Endothelial cell of umbilical vein (primary cell): Measurements from ENCODE around the gene SAV1. TPM values are rescaled to one million over a fixed set of nuclear protein-coding genes. Genes with fewer than 3 reads are reported as not detected.

Experiments
- BruUV-seq: library from RNA; stranded (reverse); fragments of 400-500 nt; replicated peaks from 2 replicates; lab custom pipeline; 2021; lab: Mats Ljungman, UMichigan
- CTCF ChIA-PET: fragments of 300-600, 350-600 bp; sonication (Branson Sonifier 250); formaldehyde crosslinking; loops from one replicate; lab custom pipeline; 2021; ENCODE audit warnings: antibody characterized with exemption, inconsistent platforms; lab: Charles Lee
- POLR2A ChIA-PET: fragments of 300-600, 350-600 bp; sonication (Branson Sonifier 250); formaldehyde crosslinking; loops from one replicate; lab custom pipeline; 2021; ENCODE audit warnings: antibody characterized with exemption, inconsistent platforms; lab: Charles Lee
- DNase-seq: peaks from one replicate; pipeline ENCODE4 v3.0.0-alpha.2; 2011; ENCODE audit warnings: low read depth, low spot score
- FAIRE-seq: peaks from 2 replicates; lab custom pipeline; 2011; peaks lifted over from hg19 to GRCh38; lab: Jason Lieb, UNC
- H2AFZ ChIP-seq: 2 replicates; pipeline ENCODE4 v1.6.0; 2012; ENCODE audit warnings: low read depth, low read length, control low read depth, inconsistent platforms
- H3K27ac ChIP-seq: 2 replicates; pipeline ENCODE4 v1.5.1; 2011; ENCODE audit warnings: low read depth, mild to moderate bottlenecking, control low read depth, low read length, moderate library complexity; ENCODE audit not compliant: insufficient read depth
- H3K27me3 ChIP-seq, 2 experiments: 2 replicates each; pipeline versions ENCODE4 v1.6.0 to v1.6.1; 2011; ENCODE audit warnings: low read length in 2 of 2, mixed read lengths in 1 of 2; ENCODE audit not compliant: control insufficient read depth in 2 of 2, insufficient read depth in 2 of 2
- H3K36me3 ChIP-seq, 2 experiments: 2 replicates in 1 of 2; 3 replicates in 1 of 2; pipeline ENCODE4 v1.5.1; 2011; ENCODE audit warnings: low read length in 2 of 2, mild to moderate bottlenecking in 1 of 2, moderate library complexity in 1 of 2; ENCODE audit not compliant: control insufficient read depth in 2 of 2, insufficient read depth in 2 of 2; ENCODE audit errors: extremely low read depth in 1 of 2
- H3K4me1 ChIP-seq: 3 replicates; pipeline ENCODE4 v1.5.1; 2011; ENCODE audit warnings: mild to moderate bottlenecking, low read length; ENCODE audit not compliant: control insufficient read depth, insufficient read depth; ENCODE audit errors: extremely low read depth
- H3K4me2 ChIP-seq: 2 replicates; pipeline ENCODE4 v1.6.1; 2011; ENCODE audit warnings: low read length, control low read depth, mixed read lengths; ENCODE audit not compliant: insufficient read depth
- H3K4me3 ChIP-seq, 3 experiments: fragments of 200-600 bp in 1 of 3; sonication (generic), shearing (Covaris generic) in 1 of 3; replicated peaks in 1 of 3; 2 replicates each; pipeline ENCODE4 v1.5.1; 2011 to 2016; ENCODE audit warnings: control low read depth in 3 of 3, low read length in 3 of 3, mild to moderate bottlenecking in 2 of 3, inconsistent platforms in 1 of 3, low read depth in 1 of 3, moderate library complexity in 1 of 3; ENCODE audit not compliant: insufficient read depth in 1 of 3
- H3K79me2 ChIP-seq: 2 replicates; pipeline ENCODE4 v1.6.0; 2012; ENCODE audit warnings: low read length, inconsistent platforms; ENCODE audit not compliant: control insufficient read depth, insufficient read depth
- H3K9ac ChIP-seq: replicated peaks from 2 replicates; pipeline ENCODE3; 2011; ENCODE audit warnings: low read length, control low read depth; ENCODE audit not compliant: insufficient read depth; ENCODE audit errors: extremely low read depth
- H3K9me1 ChIP-seq: replicated peaks from 3 replicates; pipeline ENCODE4 v1.6.0; 2011; ENCODE audit warnings: mild to moderate bottlenecking, low read length; ENCODE audit not compliant: control insufficient read depth, insufficient read depth; ENCODE audit errors: extremely low read depth
- H3K9me3 ChIP-seq: replicated peaks from 2 replicates; pipeline ENCODE4 v1.5.1; 2012; ENCODE audit warnings: low read length, inconsistent platforms; ENCODE audit not compliant: control insufficient read depth, insufficient read depth
- H4K20me1 ChIP-seq: replicated peaks from 2 replicates; pipeline ENCODE3; 2011; ENCODE audit warnings: mild to moderate bottlenecking, low read length; ENCODE audit not compliant: control insufficient read depth, insufficient read depth; ENCODE audit errors: extremely low read depth
- CTCF ChIP-seq, 2 donors: IDR thresholded peaks; 1 replicate in 1 of 2; 2 replicates in 1 of 2; pipeline ENCODE4 v1.5.1; 2011; ENCODE audit warnings: low read length in 2 of 2, mild to moderate bottlenecking in 2 of 2, moderate library complexity in 2 of 2, control low read depth in 1 of 2, inconsistent platforms in 1 of 2, low read depth in 1 of 2; ENCODE audit not compliant: insufficient read depth in 1 of 2; ENCODE audit errors: extremely low read depth in 1 of 2
- EZH2 ChIP-seq: IDR thresholded peaks from 2 replicates; pipeline ENCODE4 v1.6.1; 2012; ENCODE audit warnings: borderline replicate concordance, low read depth, mild to moderate bottlenecking, moderate library complexity, low read length, inconsistent platforms; ENCODE audit not compliant: severe bottlenecking
- FOS ChIP-seq: IDR thresholded peaks from 2 replicates; pipeline ENCODE4 v1.6.1; 2011; ENCODE audit warnings: mild to moderate bottlenecking, low read length, moderate library complexity, borderline replicate concordance; ENCODE audit not compliant: insufficient read depth
- GATA2 ChIP-seq: IDR thresholded peaks from 2 replicates; pipeline ENCODE4 v1.7.0; 2011; ENCODE audit warnings: low read depth, mild to moderate bottlenecking, moderate library complexity, mixed read lengths, low read length; ENCODE audit not compliant: insufficient read length, insufficient read depth
- JUN ChIP-seq: IDR thresholded peaks from 2 replicates; pipeline ENCODE4 v1.6.1; 2011; ENCODE audit warnings: borderline replicate concordance, low read depth; ENCODE audit not compliant: insufficient read length, insufficient read depth
- MYC ChIP-seq: IDR thresholded peaks from one replicate; pipeline ENCODE4 v1.6.1; 2011; ENCODE audit warnings: mild to moderate bottlenecking, low read depth, low read length
- POLR2A ChIP-seq: IDR thresholded peaks from 2 replicates; pipeline ENCODE4 v1.6.1; 2012; ENCODE audit warnings: low read depth, mild to moderate bottlenecking, control low read depth, low read length
- POLR2AphosphoS5 ChIP-seq: IDR thresholded peaks from 2 replicates; pipeline ENCODE4 v1.6.1; 2012; ENCODE audit warnings: low read depth, mild to moderate bottlenecking, control low read depth, low read length, moderate library complexity; ENCODE audit not compliant: insufficient read depth
- dilution Hi-C: fragments of 300-500 bp; cut with MboI; formaldehyde crosslinking; loops from one replicate; pipeline ENCODE4 v1.15.0; 2019; ENCODE audit warnings: low sequenced_read_pairs; ENCODE audit not compliant: extremely low pct_ligation_motif_present
- intact Hi-C: fragments of 100-400 bp; cut with micrococcal nuclease; formaldehyde crosslinking; loops from one replicate; pipeline ENCODE4 v1.10.0; 2022
- polyA plus RNA-seq, 4 experiments: library from polyadenylated mRNA; depleted of rRNA in 3 of 4; stranded (reverse) in 3 of 4; unstranded in 1 of 4; fragments of >200 nt; gene quantifications; 2 replicates each; pipeline versions ENCODE4 v1.2.1 to v1.2.3, GENCODE V29; 2011 to 2012; ENCODE audit warnings: missing spikeins in 1 of 4
- total RNA-seq: library from RNA; stranded (reverse); gene quantifications from 2 replicates; pipeline ENCODE4 v1.2.3, GENCODE V29; 2021
- TF ChIP-seq, protein P1 (sequence below): IDR thresholded peaks from 2 replicates; pipeline ENCODE4 v1.6.1; 2011; ENCODE audit not compliant: insufficient read depth, insufficient read length

SAV1 gene
- total and polyA plus RNA-seq, 2 donors (not counting 3 experiments of a cell fraction or from before 2014, with no cell fraction given): 7.1 to 31.0 TPM

- Histone ChIP-seq H3K9me3 (no peaks in the 10 kb centered on the region), H3K27ac (no peak overlapping the region), H3K4me1 (peaks cover 5% of the 10 kb centered on the region), H3K27me3 (no peaks in the 10 kb centered on the region), H3K9ac (no peak overlapping the region), H2AFZ (no peak overlapping the region), H3K4me2 (no peak overlapping the region), H4K20me1 (no peaks in the 10 kb centered on the region), H3K36me3 (no peaks in the 10 kb centered on the region), H3K79me2 (no peaks in the 10 kb centered on the region), H3K9me1 (no peaks in the 10 kb centered on the region), H3K4me3 (no peak overlapping the region)
- TF ChIP-seq EZH2: no peak
- TF ChIP-seq MYC: no peak
- TF ChIP-seq FOS: no peak
- no peak for TF ChIP-seq POLR2AphosphoS5
- TF ChIP-seq GATA2: no peak
- TF ChIP-seq POLR2A: no peak
- TF ChIP-seq, protein P1, sequence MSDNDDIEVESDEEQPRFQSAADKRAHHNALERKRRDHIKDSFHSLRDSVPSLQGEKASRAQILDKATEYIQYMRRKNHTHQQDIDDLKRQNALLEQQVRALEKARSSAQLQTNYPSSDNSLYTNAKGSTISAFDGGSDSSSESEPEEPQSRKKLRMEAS: no peak
- no peak for TF ChIP-seq CTCF (IDR thresholded peaks at IDR 0.05; ENCODE audit: extremely low read depth in 1 of 2, insufficient read depth in 1 of 2, low read depth in 1 of 2, low read length in 2 of 2)
- no peak for TF ChIP-seq JUN
- FAIRE-seq (no peak), DNase-seq (no peak)
- dilution Hi-C loops: no loop called here
- POLR2A ChIA-PET: interaction anchor here (0.7 kb wide), 1 partner anchor 16 kb away, joined by 4 read pairs; no protein-coding TSS in a partner anchor
- CTCF ChIA-PET: interaction anchor here (0.9 to 3.6 kb wide), 8 partner anchors 10 to 245 kb away, joined by 3 to 19 read pairs (median 3); no protein-coding TSS in a partner anchor
- intact Hi-C loops: loop anchor here (5.0 kb wide), 1 partner anchor 52 kb away; the partner anchor contains the start of gene SAV1
- no TSS peak for BruUV-seq
Measured at GRCh38 chr14:50615552-50615951, 52.6 kb downstream of the SAV1 start.
